GM15510 (cell line): ENCODE results near the gene CROCC2.

Experiments used
- POLR2A ChIP-seq: IDR thresholded peaks from 3 replicates; pipeline ENCODE4 v1.6.1; 2011; ENCODE audit warnings: borderline replicate concordance; ENCODE audit not compliant: insufficient read length; ENCODE audit errors: extremely low read depth

CROCC2 gene

DNA sequence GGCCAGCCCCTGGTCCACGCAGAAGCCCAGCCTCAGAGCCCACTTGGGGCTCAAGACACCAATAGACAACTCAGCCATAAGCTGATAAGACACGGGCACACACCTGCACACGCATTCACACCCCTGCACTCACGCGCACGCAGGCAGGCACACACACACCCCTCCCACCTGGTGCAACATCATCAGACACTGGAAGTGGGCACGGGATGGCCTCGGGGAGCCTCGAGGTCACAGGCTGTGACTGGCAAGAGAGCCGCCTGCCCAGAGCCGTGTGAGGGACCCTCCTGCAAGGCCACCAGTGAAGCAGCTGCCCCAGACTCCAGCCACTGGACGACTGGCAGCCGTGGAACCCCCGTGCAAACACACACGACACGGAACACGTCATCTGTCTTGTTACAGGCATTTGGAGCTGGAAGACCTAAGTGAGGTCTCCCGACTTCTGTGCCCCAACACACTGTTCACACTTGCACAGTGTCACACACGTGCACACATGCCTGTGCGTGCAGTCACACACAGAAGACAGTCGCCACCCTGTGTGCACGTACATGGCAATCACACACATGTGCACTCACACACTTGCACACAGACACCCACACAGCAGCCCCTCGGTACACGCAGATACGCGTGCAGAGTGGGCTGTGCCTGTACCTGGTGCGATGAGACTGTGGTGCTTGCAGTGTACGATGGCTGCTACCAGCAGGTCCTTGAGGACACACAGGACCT is 11.1 kb upstream of the CROCC2 start:
- TF ChIP-seq POLR2A = no peak

DNA sequence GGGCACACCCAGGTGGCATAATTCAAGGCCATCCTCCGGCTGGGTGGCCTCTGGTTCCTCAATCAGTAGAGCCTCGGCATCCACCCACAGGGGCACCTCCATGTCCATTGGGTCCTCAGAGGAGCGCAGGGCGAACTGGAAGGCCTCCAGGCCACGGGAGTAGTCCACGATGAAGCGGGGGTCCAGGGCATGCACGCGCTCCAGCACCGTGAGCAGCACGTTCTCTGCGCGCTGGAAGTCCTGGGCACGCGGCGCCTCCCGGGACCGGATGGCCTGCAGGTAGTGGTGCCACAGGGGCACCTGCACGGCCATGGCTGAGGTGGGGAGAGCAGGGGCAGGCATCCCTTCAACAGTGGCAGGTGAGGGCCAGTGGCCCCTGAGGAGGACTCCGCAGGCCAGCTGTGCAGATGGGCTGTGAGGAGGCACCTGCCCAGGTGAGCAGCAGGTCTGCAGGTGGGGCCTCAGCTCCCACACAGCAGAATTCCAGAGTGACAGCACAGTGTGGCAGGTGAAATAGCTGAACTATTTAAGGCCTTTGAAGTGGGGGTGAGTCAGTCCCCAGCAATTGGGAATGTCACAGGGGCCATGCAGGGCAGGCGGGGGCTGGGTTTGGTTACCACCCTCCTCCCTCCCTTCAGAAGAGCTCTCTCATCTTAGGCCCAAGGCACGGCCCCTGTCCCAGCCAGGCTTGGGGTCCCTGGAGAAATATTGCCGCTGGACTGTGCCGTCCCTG is 10.3 kb upstream of the CROCC2 start, which contains the start of gene MAB21L4:
Gene MAB21L4 (minus strand): TSS at position 501 of the 733 bp plus-strand sequence. CDS start 159 bp downstream, at position 342.
- TF ChIP-seq POLR2A = no peak

- no peak for TF ChIP-seq POLR2A
Measured at GRCh38 chr2:240896394-240896793, 9.7 kb upstream of the CROCC2 start.

DNA sequence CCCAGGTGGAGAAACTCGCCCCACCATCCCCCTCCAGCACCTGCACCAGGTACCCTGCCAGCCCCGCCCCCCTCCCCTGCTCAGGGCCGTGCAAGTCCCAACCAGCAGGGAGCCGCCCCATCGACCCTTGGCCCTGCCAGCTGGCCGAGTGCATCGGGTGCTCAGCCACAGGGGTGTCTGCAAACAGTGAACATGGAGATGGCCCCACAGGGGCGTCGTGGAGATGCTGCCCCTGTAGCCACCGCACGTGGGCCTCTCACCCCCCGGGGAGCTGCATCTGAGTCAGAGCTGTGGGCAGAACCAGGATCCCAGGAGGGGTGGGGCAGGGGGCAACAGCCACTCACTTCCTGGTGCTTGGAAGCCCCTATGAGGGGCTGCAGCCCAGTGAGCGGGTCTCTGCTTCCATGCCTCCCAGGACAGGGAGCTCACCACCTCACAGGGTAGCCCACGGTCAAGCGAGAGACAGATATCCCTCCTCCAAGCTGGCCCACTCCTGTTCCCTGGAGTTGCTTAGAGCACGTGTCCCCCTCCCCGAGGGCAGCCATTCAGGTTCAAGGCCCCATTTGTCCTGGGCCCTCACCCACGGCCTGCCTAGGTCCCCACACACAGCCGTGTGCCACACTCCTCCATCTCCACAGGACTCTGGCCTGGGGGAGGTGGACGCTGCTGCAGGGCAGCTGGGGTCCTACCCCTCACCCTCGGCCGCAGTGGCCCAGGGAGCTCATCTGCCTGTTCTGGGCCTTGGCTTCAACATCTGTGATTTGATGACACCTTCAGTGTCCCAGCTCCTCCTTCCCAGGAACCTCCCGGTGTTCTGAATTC is 9.1 kb upstream of the CROCC2 start:
- no peak for TF ChIP-seq POLR2A

- TF ChIP-seq POLR2A = no peak
Measured at GRCh38 chr2:240898108-240898730, 7.9 kb upstream of the CROCC2 start.

- TF ChIP-seq POLR2A = no peak
Measured at GRCh38 chr2:240898731-240899467, 7.2 kb upstream of the CROCC2 start.

DNA sequence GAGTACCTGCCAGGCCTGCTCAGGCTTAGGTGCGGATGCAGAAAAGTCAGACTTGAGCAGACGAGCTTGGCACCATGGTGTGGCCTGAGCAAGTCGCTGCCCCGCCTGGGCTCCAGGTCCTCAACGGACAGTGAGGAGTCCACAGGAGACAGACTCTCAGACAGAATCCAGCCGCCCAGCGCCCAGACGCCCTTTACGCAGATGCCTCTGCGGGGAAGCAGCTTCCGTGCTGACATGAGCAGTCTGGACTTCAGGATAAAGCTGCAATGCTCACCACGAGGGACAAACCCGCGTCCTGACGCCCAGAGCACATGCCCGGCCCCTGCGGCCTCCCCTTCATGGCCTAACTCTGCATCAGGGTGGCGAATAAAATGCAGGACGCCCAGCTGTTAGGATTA is 6.7 kb upstream of the CROCC2 start:
- no peak for TF ChIP-seq POLR2A

DNA sequence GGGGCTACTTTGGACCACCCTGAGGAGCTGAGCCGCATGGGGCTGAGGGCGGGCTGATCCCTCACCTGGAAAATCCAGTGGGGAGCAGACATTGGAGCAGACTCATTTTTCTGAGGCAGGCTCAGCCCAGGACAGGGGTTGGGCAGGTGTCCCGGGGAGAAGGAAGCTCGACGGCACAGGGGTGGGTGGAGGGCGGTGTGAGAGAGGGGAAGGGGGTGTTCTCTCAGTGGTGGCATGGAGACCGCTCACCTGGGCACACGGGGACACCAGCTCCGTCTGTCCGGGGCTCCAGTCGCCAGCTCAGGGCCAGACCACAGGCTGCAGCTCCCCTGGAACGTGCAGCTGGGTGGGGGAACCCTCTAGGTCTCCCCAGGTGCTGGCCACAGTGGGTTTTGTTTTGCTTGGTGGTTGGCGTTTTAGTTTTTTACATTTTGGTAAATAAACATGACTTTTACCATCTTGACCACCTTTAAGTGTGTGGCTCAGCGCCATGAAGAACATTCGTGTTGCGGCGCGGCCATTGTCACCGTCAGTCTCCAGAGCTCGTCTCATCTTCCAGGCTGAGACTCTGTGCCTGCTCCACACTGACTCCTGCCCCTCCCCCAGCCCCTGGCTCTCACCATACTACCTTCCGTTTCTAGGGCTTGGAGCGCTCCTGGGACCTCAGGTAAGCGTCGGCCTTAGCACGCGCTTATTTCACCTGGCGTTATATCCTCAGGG is 5.8 kb upstream of the CROCC2 start:
- TF ChIP-seq POLR2A = no peak

- TF ChIP-seq POLR2A = no peak
Measured at GRCh38 chr2:240901986-240902614, 4.0 kb upstream of the CROCC2 start.

DNA sequence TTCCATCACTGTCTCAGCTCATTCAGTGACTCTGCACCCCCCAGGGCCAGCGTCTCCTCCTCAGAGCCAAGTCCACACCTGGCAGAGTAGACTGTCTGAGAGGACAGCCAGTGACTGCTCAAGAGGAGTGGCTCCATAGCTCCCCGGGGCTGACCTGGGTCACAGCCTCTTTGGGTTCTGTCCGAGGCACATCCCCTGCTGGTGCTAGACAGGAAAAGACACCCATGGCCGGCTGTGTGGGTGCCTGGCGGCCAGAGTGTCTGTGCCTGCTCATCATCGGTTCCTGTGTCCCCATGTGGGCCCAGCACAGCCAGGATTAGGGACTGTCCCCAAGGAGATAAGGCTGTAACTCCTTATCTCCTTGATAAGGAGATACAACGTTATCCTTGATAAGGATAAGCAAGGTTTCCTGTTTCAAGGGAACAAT is 3.5 kb upstream of the CROCC2 start:
- TF ChIP-seq POLR2A = no peak

GRCh38 chr2:240903191-240904060 is 2.7 kb upstream of the CROCC2 start:
- no peak for TF ChIP-seq POLR2A

DNA sequence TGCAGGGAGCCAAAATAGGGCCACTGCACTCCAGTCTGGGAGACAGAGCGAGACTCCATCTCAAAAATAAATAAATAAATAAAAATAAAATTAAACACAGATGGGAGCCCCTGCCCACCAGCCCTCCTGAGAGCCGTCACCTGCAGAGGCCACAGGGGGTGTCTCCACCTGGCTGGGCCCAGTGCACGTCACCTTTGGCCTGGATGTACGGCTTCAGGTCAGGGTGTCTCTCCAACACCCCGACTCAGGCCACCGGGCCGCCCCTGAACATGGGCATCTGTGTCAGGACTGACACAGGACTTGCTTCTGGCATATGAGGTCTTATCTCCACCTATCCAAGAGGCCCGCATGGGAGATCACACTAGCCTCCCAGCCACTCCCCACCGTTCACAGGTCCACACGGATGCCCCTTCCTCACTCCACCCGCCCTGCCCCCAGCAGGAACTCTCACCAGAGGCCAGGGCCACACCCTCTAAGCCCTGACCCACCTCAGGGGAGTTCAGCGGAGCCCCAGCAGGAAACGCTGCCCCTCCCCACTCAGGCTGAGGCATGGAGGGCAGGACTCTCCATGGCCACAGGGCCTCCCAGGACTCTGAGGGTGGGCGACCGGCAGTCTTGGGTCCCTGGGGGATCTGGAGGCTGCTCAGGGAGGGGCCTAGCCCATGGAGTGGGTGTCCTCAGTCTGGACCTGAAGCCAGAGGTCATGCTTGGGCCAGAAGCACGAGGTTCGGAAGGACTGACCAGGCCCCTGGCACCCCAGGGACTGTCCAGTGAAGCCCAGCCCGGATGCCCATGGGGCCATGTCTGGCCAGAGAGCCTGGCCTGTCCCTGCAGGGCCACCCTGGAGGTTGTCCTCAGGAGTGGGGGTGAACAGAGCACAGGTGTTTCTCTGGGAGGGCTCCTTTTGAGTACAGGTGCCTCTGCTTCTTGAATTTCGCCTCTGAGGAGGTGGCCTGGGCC is 1.6 kb upstream of the CROCC2 start:
- no peak for TF ChIP-seq POLR2A
